GM10266 (cell line): Measurements from ENCODE around the gene HNRNPH3.
"Not testable (repeated sequence)": the region's sequence is repeated elsewhere in the genome, so short reads cannot be mapped to it uniquely, and the experiment has no call there.

Source experiments
- DNase-seq: peaks from one replicate; pipeline ENCODE4 v3.0.0; 2012; ENCODE audit errors: extremely low spot score
- TF ChIP-seq, protein P1 (sequence below): IDR thresholded peaks from 2 replicates; pipeline ENCODE4 v1.5.1; 2012; ENCODE audit warnings: mild to moderate bottlenecking, low read depth; ENCODE audit not compliant: control insufficient read depth, insufficient read depth; ENCODE audit errors: missing control alignments

The HNRNPH3 gene

DNA sequence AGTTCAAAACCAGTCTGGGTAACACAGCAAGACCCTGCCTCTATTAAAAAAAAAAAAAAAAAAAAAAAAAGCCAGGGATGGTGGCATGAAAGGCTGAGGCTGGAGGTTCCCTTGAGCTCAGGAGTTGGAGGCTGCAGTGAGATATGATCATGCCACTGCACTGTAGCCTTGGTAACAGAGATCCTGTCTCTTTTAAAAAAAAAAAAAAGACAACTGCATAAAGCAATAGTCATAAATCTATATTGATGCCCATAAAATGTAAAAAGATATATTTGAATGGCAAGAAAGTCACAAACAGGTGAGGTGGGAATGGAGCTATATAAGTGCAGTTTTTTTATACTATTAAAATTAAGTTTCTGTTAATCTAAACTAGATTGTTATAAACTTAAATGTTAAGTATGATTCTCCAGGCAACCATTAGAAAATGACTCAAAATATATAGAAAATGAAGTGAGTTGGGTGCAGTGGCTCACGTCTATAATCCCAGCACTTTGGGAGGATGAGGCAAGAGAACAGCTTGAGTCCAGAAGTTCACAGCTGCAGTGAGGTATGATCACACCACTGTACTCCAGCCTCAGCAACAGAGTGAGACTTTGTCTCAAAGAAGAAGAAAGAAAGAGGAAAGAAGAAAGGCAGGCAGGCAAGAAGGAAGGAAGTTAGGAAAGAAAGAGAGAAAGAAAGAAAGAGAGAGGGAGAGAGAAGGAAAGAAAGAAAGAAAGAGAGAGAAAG lies 13.4 kb upstream of the HNRNPH3 start:
- DNase-seq, result no peak
- TF ChIP-seq, protein P1, sequence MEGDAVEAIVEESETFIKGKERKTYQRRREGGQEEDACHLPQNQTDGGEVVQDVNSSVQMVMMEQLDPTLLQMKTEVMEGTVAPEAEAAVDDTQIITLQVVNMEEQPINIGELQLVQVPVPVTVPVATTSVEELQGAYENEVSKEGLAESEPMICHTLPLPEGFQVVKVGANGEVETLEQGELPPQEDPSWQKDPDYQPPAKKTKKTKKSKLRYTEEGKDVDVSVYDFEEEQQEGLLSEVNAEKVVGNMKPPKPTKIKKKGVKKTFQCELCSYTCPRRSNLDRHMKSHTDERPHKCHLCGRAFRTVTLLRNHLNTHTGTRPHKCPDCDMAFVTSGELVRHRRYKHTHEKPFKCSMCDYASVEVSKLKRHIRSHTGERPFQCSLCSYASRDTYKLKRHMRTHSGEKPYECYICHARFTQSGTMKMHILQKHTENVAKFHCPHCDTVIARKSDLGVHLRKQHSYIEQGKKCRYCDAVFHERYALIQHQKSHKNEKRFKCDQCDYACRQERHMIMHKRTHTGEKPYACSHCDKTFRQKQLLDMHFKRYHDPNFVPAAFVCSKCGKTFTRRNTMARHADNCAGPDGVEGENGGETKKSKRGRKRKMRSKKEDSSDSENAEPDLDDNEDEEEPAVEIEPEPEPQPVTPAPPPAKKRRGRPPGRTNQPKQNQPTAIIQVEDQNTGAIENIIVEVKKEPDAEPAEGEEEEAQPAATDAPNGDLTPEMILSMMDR, result no peak

DNA sequence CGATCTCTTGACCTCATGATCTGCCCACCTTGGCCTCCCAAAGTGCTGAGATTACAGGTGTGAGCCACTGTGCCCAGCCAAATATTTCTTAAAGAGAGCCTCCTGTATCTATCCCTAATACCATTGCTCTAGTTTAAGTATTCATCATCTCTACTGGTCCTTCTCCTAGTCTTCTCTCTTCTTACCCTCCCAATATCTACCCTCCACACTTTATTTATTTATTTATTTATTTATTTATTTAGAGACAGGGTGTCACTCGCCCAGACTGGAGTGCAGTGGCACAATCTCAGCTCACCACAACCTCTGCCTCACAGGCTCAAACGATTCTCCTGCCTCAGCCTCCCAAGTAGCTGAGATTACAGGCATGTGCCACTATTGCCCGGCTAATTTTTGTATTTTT lies 7.5 kb upstream of the HNRNPH3 start:
- DNase-seq, result not testable (repeated sequence)

DNA sequence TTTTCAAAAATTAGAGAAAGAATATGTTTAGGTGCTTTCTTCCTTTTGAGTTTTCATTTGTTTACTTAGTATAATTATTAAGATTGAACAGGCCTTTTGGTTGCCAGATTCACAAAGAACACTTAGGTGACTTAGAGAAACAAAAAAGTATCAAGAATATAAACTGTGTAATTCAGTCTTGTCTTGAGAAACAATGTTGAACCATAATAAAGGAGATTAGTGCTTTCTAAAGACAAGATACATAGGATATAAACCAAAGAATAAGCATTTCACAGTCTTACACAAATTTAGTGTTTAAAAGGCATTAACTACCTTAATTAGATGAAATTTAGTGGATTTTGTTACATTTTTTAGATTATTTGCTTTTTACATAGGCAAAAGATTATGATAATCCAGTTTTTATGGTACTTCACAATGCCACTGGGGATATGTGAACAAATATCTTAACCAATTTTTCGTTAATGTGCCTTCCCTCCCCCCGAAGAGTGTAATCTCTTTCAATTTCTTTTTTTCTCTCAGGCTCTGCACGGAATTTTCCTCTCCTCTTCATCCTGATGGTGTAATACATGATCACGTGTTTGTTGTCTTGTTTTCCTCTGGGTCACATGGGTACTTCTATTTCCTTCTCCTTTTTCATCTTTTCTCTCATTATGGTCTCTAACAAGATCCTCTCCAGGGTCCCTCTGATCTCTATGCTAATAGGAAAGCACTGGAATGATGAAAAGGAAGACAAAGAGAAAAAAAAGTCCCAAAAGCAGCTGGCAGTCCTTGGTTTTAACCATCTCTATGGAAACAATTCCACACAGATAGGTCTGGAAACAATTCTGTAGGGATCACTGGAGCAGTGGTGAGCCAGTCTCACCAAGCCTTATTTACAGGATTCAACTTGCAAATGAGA lies 3.7 kb upstream of the HNRNPH3 start:
- no peak for DNase-seq

DNA sequence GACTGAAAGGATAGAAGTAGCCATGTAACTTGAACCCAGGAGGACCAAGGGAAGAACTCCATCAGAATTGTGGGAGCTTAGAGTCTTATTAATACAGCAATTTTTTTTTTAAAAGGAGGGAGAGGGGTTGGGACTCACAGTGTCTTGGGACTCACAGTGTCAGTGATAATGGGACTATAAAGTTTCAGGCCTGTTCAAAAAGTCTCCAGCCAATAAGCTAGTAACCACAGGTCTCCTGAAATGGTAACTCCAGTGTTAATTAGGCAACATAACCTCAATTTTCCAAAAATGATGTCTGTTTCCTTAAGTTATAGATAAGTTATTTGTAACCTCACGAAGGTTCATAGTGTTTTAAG lies 2.4 kb upstream of the HNRNPH3 start:
- TF ChIP-seq, protein P1, result no peak
- DNase-seq, result no peak

More for the DNA sequence above, 3.7 kb upstream of the HNRNPH3 start:
- TF ChIP-seq, protein P1, result no peak

DNA sequence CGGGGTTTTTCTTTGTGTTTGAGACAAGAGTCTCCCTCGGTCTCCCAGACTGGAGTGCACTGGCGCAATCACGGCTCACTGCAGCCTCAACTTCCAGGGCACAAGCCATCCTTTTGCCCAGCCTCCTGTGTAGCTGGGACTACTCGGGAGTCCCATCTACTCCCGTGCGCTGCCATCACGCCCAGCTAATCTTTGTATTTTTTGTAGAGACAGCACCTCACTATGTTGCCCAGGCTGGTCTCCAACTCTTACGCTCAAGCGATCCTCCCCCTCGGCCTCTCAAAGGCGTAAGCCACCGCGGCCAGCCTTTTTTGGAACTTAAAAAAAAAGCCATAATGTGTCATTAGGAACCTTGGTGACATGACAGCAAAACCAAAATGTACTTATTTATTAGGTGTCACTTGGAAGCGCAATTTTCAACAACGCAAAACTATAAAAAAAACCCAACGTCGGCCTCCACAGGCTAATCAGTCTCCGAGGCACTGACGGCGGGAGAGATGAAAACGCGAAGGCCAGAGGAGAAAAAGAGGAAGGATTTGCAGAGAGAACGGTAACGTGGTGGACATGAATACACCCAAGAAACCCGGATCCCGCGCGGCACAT lies 911 bp upstream of the HNRNPH3 start:
- DNase-seq, result no peak
- TF ChIP-seq, protein P1, result no peak

DNA sequence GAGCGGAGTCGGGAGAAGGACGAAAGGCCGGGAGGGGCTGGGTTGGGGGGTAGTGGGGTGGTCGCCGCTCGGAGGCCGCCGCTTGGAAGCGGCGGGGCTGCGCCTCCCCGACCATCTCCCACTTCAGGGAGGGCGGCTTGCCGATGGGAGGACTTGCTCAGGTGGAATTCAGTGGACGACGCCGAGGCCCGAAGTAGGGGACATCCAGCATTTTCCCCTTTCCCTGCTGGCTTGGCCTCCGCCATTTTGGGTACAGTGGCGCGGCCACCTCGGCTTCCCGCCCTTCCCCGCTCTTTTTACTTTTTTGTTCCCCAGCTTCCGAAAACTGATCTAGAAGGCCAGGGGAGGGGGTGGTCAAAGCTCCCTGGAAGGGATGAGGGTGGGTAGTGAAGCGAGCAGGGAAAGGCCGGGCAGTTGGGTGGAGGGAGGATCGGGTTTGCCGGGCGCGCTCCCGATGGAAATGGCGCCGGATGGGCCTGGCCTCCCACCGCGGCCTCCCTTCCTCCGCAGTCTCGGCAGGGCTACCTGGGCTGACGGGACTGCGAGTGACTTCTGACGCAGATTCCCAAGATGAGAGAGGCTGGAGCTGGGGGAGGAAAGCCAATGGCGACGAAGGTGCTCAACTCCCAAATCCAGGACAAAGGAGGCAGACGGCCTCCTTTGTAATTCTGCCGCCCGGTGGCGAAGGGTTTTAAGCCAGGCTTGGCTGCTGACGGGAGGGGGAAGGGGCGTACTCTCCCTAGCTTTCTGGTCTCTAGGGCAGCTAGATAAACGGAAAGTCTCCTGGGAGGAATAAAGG lies 594 bp downstream of the HNRNPH3 start, which contains the start of gene PBLD:
TSS of gene PBLD (minus strand) at position 670 of the 799 bp plus-strand sequence. CDS start 26,084 bp downstream, outside the sequence.
- peak; percentile 51 for DNase-seq
- TF ChIP-seq, protein P1, result peak; percentile 49

DNA sequence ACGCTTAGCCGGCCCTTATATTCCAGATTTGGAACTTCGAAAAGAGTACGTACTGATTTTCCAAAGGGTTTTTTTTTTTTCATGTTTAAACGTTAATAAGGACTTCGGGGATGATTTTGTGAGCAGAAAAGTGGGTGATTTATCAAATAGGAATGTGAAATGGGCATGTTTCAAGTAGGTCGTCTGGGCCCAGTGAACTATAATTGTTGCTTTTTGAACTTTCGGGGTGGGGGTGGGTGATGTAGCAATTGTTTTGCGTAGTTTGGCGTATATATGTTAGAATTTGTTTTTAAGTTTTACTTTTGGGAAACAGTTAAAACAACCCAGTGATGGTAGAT lies 1.2 kb downstream of the HNRNPH3 start:
- DNase-seq, result no peak
- TF ChIP-seq, protein P1, result no peak
